Measurements from ENCODE around the gene GPN1.

DNA sequence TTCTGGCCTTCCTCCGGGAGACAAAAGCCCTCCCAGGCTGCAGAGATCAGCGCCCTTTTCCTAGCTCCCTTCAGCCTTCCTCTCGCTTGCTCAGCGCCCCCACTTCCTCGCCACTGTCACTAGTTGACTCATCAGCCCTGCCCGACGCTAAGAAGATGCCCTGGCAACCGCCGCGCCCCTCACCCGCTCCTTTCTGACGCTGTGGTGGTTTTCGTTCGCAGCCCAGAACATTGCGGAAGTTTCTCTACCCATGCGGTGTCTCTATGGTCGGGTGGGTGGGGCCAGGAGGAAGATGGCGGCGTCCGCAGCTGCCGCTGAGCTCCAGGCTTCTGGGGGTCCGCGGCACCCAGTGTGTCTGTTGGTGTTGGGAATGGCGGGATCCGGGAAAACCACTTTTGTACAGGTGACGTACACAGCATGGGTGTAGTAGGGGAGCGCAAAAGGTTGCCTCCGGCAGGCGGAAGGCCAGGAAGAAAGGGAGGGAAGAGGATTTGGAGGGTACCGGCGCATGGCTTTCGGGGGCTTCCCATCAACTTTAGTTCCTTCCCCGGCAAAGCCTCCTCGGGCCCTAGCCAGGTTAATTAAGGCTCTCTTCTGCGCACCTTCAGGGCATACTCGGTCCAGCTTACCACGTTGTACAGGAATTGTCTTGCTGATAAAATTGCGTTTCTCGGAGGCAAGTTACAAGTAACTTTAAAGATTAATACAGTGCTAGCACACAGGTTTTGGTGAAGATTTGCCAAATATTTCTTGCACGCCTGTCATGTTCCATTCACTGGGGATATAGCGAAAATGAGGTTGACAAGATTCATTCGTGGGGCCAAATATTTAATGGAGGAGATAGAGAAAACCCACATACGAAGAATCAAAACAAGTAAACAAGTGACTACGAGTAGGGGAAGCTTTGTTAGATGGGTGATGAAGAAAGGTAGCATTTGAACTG lies at the start of gene GPN1, which contains the start of gene CCDC121:
- TF ChIP-seq, protein P1, sequence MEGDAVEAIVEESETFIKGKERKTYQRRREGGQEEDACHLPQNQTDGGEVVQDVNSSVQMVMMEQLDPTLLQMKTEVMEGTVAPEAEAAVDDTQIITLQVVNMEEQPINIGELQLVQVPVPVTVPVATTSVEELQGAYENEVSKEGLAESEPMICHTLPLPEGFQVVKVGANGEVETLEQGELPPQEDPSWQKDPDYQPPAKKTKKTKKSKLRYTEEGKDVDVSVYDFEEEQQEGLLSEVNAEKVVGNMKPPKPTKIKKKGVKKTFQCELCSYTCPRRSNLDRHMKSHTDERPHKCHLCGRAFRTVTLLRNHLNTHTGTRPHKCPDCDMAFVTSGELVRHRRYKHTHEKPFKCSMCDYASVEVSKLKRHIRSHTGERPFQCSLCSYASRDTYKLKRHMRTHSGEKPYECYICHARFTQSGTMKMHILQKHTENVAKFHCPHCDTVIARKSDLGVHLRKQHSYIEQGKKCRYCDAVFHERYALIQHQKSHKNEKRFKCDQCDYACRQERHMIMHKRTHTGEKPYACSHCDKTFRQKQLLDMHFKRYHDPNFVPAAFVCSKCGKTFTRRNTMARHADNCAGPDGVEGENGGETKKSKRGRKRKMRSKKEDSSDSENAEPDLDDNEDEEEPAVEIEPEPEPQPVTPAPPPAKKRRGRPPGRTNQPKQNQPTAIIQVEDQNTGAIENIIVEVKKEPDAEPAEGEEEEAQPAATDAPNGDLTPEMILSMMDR (IDR thresholded peaks at IDR 0.05): no peak
- TF ChIP-seq ZFP36 (IDR thresholded peaks at IDR 0.05; ENCODE audit: borderline replicate concordance, partially characterized antibody) (no peak), NPAS2 (CRISPR knock-in tag; IDR thresholded peaks at IDR 0.05; ENCODE audit: borderline replicate concordance) (no peak)

Data from A549 (cell line).